ENCODE results near the gene HJURP. TPM values are rescaled to one million over a fixed set of nuclear protein-coding genes. Genes with fewer than 3 reads are reported as not detected.
A peak's percentile ranks its signal among the peaks of the same experiment; 100 is the strongest.

HJURP gene
- polyA plus RNA-seq, 6 donors from 2014 or later: not detected

- Mint-ChIP-seq H3K9me3 (no peaks in the 10 kb centered on the region), H3K36me3 (no peaks in the 10 kb centered on the region), H3K4me1 (no peaks in the 10 kb centered on the region), H3K27ac (no peak overlapping the region), H3K4me3 (no peak overlapping the region), H3K27me3 (peaks cover 6 to 25% (median 13%) of the 10 kb centered on the region in 3 donors)
- DNase-seq (no peak), ATAC-seq (ENCODE audit: low read depth in 2 of 2) (no peak)
Observed at GRCh38 chr2:233811732-233812131, 42.6 kb downstream of the HJURP start.

GRCh38 chr2:233811087-233811486 is 43.2 kb downstream of the HJURP start:
- no peak for DNase-seq
- peaks cover 6 to 20% (median 13%) of the 10 kb centered on the region in 3 donors for H3K27me3 Mint-ChIP-seq
- H3K36me3 Mint-ChIP-seq: no peaks in the 10 kb centered on the region
- no peak for ATAC-seq (ENCODE audit: low read depth in 2 of 2)
- H3K4me1 Mint-ChIP-seq: no peaks in the 10 kb centered on the region
- H3K27ac Mint-ChIP-seq: no peak overlapping the region
- H3K4me3 Mint-ChIP-seq: no peak overlapping the region
- H3K9me3 Mint-ChIP-seq: no peaks in the 10 kb centered on the region

GRCh38 chr2:233810385-233810784 is 44.0 kb downstream of the HJURP start:
- ATAC-seq (ENCODE audit: low read depth in 2 of 2) (no peak), DNase-seq (no peak)
- Mint-ChIP-seq H3K27ac (no peak overlapping the region), H3K4me1 (no peaks in the 10 kb centered on the region), H3K4me3 (no peak overlapping the region), H3K36me3 (no peaks in the 10 kb centered on the region), H3K27me3 (peaks cover 6 to 18% (median 13%) of the 10 kb centered on the region in 3 donors), H3K9me3 (no peaks in the 10 kb centered on the region)

- no peak overlapping the region for H3K4me3 Mint-ChIP-seq
- DNase-seq (no peak), ATAC-seq (ENCODE audit: low read depth in 2 of 2) (no peak)
- no peaks in the 10 kb centered on the region for H3K4me1 Mint-ChIP-seq
- H3K27me3 Mint-ChIP-seq: peaks cover 6 to 35% (median 33%) of the 10 kb centered on the region in 3 donors
- H3K27ac Mint-ChIP-seq: no peak overlapping the region
- H3K36me3 Mint-ChIP-seq: no peaks in the 10 kb centered on the region
- H3K9me3 Mint-ChIP-seq: no peaks in the 10 kb centered on the region
Observed at GRCh38 chr2:233807966-233808935, 46.1 kb downstream of the HJURP start.

- no peaks in the 10 kb centered on the region for H3K36me3 Mint-ChIP-seq
- H3K4me3 Mint-ChIP-seq: no peak overlapping the region
- DNase-seq (no peak), ATAC-seq (ENCODE audit: low read depth in 2 of 2) (no peak)
- H3K9me3 Mint-ChIP-seq: no peaks in the 10 kb centered on the region
- H3K4me1 Mint-ChIP-seq: no peaks in the 10 kb centered on the region
- H3K27me3 Mint-ChIP-seq: peaks cover 8 to 43% (median 41%) of the 10 kb centered on the region in 3 donors
- no peak overlapping the region for H3K27ac Mint-ChIP-seq
Observed at GRCh38 chr2:233807215-233807865, 47.0 kb downstream of the HJURP start.

- H3K36me3 Mint-ChIP-seq: no peaks in the 10 kb centered on the region
- H3K27me3 Mint-ChIP-seq: peaks cover 4 to 35% (median 26%) of the 10 kb centered on the region in 3 donors
- H3K4me3 Mint-ChIP-seq: no peak overlapping the region
- no peaks in the 10 kb centered on the region for H3K9me3 Mint-ChIP-seq
- no peak overlapping the region for H3K27ac Mint-ChIP-seq
- ATAC-seq (ENCODE audit: low read depth in 2 of 2) (no peak), DNase-seq (no peak)
- H3K4me1 Mint-ChIP-seq: peaks cover 0 to 4% (median 0%) of the 10 kb centered on the region in 3 donors
Observed at GRCh38 chr2:233803994-233804393, 50.3 kb downstream of the HJURP start.

- peaks cover 0 to 4% (median 0%) of the 10 kb centered on the region in 3 donors for H3K4me1 Mint-ChIP-seq
- H3K36me3 Mint-ChIP-seq: no peaks in the 10 kb centered on the region
- H3K9me3 Mint-ChIP-seq: no peaks in the 10 kb centered on the region
- H3K4me3 Mint-ChIP-seq: no peak overlapping the region
- H3K27me3 Mint-ChIP-seq: peaks cover 4 to 33% (median 27%) of the 10 kb centered on the region in 3 donors
- DNase-seq (no peak), ATAC-seq (ENCODE audit: low read depth in 2 of 2) (no peak)
- H3K27ac Mint-ChIP-seq: no peak overlapping the region
Observed at GRCh38 chr2:233803292-233803911, 50.9 kb downstream of the HJURP start.

- no peak overlapping the region for H3K4me3 Mint-ChIP-seq
- peaks cover 4 to 36% (median 32%) of the 10 kb centered on the region in 3 donors for H3K27me3 Mint-ChIP-seq
- DNase-seq (no peak), ATAC-seq (ENCODE audit: low read depth in 2 of 2) (no peak)
- H3K27ac Mint-ChIP-seq: no peak overlapping the region
- peaks cover 0 to 4% (median 0%) of the 10 kb centered on the region in 3 donors for H3K4me1 Mint-ChIP-seq
- H3K36me3 Mint-ChIP-seq: no peaks in the 10 kb centered on the region
- H3K9me3 Mint-ChIP-seq: no peaks in the 10 kb centered on the region
Observed at GRCh38 chr2:233802132-233802815, 52.1 kb downstream of the HJURP start.

- Mint-ChIP-seq H3K4me1 (peaks cover 0 to 4% (median 0%) of the 10 kb centered on the region in 3 donors), H3K4me3 (no peak overlapping the region), H3K27ac (no peak overlapping the region), H3K36me3 (no peaks in the 10 kb centered on the region), H3K9me3 (no peaks in the 10 kb centered on the region), H3K27me3 (peaks cover 4 to 36% (median 32%) of the 10 kb centered on the region in 3 donors)
- ATAC-seq (ENCODE audit: low read depth in 2 of 2) (no peak), DNase-seq (no peak)
Observed at GRCh38 chr2:233801357-233802131, 52.8 kb downstream of the HJURP start.

GRCh38 chr2:233800208-233800607 is 54.1 kb downstream of the HJURP start:
- DNase-seq (no peak), ATAC-seq (ENCODE audit: low read depth in 2 of 2) (no peak)
- H3K36me3 Mint-ChIP-seq: no peaks in the 10 kb centered on the region
- H3K4me1 Mint-ChIP-seq: peaks cover 0 to 4% (median 0%) of the 10 kb centered on the region in 3 donors
- H3K27me3 Mint-ChIP-seq: peaks cover 4 to 36% (median 32%) of the 10 kb centered on the region in 3 donors
- H3K9me3 Mint-ChIP-seq: peaks cover 0 to 1% (median 0%) of the 10 kb centered on the region in 7 donors
- H3K27ac Mint-ChIP-seq: peak overlapping the region in 1 of 6 donors; percentile 36
- H3K4me3 Mint-ChIP-seq: no peak overlapping the region

- H3K9me3 Mint-ChIP-seq: peaks cover 0 to 1% (median 0%) of the 10 kb centered on the region in 7 donors
- H3K27me3 Mint-ChIP-seq: peaks cover 4 to 31% (median 29%) of the 10 kb centered on the region in 3 donors
- H3K36me3 Mint-ChIP-seq: no peaks in the 10 kb centered on the region
- no peak overlapping the region for H3K4me3 Mint-ChIP-seq
- H3K27ac Mint-ChIP-seq: no peak overlapping the region
- no peak for ATAC-seq (ENCODE audit: low read depth in 2 of 2)
- peaks cover 0 to 4% (median 0%) of the 10 kb centered on the region in 3 donors for H3K4me1 Mint-ChIP-seq
- no peak for DNase-seq
Observed at GRCh38 chr2:233799716-233800115, 54.6 kb downstream of the HJURP start.

- Mint-ChIP-seq H3K36me3 (no peaks in the 10 kb centered on the region), H3K4me3 (no peak overlapping the region), H3K4me1 (peaks cover 0 to 4% (median 0%) of the 10 kb centered on the region in 3 donors), H3K27ac (no peak overlapping the region), H3K9me3 (peaks cover 0 to 1% (median 0%) of the 10 kb centered on the region in 7 donors), H3K27me3 (peaks cover 4 to 25% (median 24%) of the 10 kb centered on the region in 3 donors)
- ATAC-seq (ENCODE audit: low read depth in 2 of 2): no peak
- DNase-seq: no peak
Observed at GRCh38 chr2:233799087-233799665, 55.2 kb downstream of the HJURP start.

All from naive B cell (primary cell).